Measurements from ENCODE around the gene GRAMD1C. TPM values are rescaled to one million over a fixed set of nuclear protein-coding genes. Genes with fewer than 3 reads are reported as not detected.

The GRAMD1C gene
- polyA plus RNA-seq, 1 of the 3 experiments (the other 2 are of a cell fraction) = 1.2 TPM

- no peaks in the 10 kb centered on the region for H3K36me3 ChIP-seq (replicated peaks in 1 of 2; ENCODE audit: control insufficient read depth in 1 of 2, insufficient read depth in 2 of 2, low read length in 1 of 2)
- no peaks in the 10 kb centered on the region for H3K9me3 ChIP-seq
- no peaks in the 10 kb centered on the region for H3K9me2 ChIP-seq
- H3K79me2 ChIP-seq (ENCODE audit: insufficient read depth) = no peaks in the 10 kb centered on the region
- no peak overlapping the region for H3K4me3 ChIP-seq (ENCODE audit: low read depth in 2 of 2, low read length in 1 of 2)
- no peak overlapping the region for H3K9ac ChIP-seq
- no peak overlapping the region for H3K27ac ChIP-seq (ENCODE audit: low read depth in 2 of 2, low read length in 1 of 2)
- 77% methylated on average over 1 of the region's 1 CpG for WGBS (ENCODE audit: low lambda C conversion rate)
- CTCF ChIA-PET = interaction anchor here (1.2 to 2.6 kb wide), 4 partner anchors 11 to 161 kb away, joined by 3 to 10 read pairs (median 5); no protein-coding TSS in a partner anchor
- H4K20me1 ChIP-seq (ENCODE audit: insufficient read depth) = no peaks in the 10 kb centered on the region
- no peak for DNase-seq
- H2AFZ ChIP-seq (ENCODE audit: low read depth) = peak overlapping the region; percentile 32; the same call in 1 of the 2 replicates
- TF ChIP-seq RXRA (IDR thresholded peaks at IDR 0.05; ENCODE audit: borderline replicate concordance, low read depth) = no peak
- TF ChIP-seq FOSL2 (IDR thresholded peaks at IDR 0.05; ENCODE audit: borderline replicate concordance, low read depth) = no peak
- no peak for TF ChIP-seq GABPA (IDR thresholded peaks at IDR 0.05; ENCODE audit: low read depth)
- TF ChIP-seq RFX5 (IDR thresholded peaks at IDR 0.05; ENCODE audit: low read length) = no peak
- TF ChIP-seq IRF3 (IDR thresholded peaks at IDR 0.05; ENCODE audit: low read depth, low read length) = no peak
- no peak for TF ChIP-seq FOXJ3 (CRISPR knock-in tag; IDR thresholded peaks at IDR 0.05)
- TF ChIP-seq EZH2phosphoT487 (IDR thresholded peaks at IDR 0.05; ENCODE audit: borderline replicate concordance, low read depth) = no peak
- TF ChIP-seq MAX (IDR thresholded peaks at IDR 0.05; ENCODE audit: low read depth) = no peak
- TF ChIP-seq MXI1 (IDR thresholded peaks at IDR 0.05; ENCODE audit: low read depth, low read length) = no peak
- TF ChIP-seq TCF12 (IDR thresholded peaks at IDR 0.05) = no peak
- no peak for TF ChIP-seq SMC3 (IDR thresholded peaks at IDR 0.05; ENCODE audit: low read depth, low read length)
- TF ChIP-seq EP300 (IDR thresholded peaks at IDR 0.05; ENCODE audit: borderline replicate concordance in 1 of 2, low read depth in 1 of 2, low read length in 1 of 2) = no peak
- no peaks in the 10 kb centered on the region for H3K27me3 ChIP-seq (ENCODE audit: insufficient read depth)
- H3K4me2 ChIP-seq = 0 out of 2 replicates have a peak overlapping the region, but pooled peaks have one; percentile 25
- H3F3A ChIP-seq (replicated peaks; ENCODE audit: insufficient read depth) = no peaks in the 10 kb centered on the region
- POLR2A ChIA-PET = no interaction called here
- H3K4me1 ChIP-seq (ENCODE audit: control insufficient read depth in 1 of 2, insufficient read depth in 2 of 2, low read depth in 1 of 2, low read length in 1 of 2) = no peaks in the 10 kb centered on the region
Observed at GRCh38 chr3:113897373-113897777, 58.8 kb downstream of the GRAMD1C start.

- Histone ChIP-seq H3K4me1 (ENCODE audit: control insufficient read depth in 1 of 2, insufficient read depth in 2 of 2, low read depth in 1 of 2, low read length in 1 of 2) (no peaks in the 10 kb centered on the region), H3K27me3 (ENCODE audit: insufficient read depth) (no peaks in the 10 kb centered on the region), H4K20me1 (ENCODE audit: insufficient read depth) (no peaks in the 10 kb centered on the region), H3K79me2 (ENCODE audit: insufficient read depth) (no peaks in the 10 kb centered on the region), H3K27ac (ENCODE audit: low read depth in 2 of 2, low read length in 1 of 2) (no peak overlapping the region), H3K4me3 (ENCODE audit: low read depth in 2 of 2, low read length in 1 of 2) (no peak overlapping the region), H3K9me2 (no peaks in the 10 kb centered on the region), H3K4me2 (no peak overlapping the region), H3K36me3 (replicated peaks in 1 of 2; ENCODE audit: control insufficient read depth in 1 of 2, insufficient read depth in 2 of 2, low read length in 1 of 2) (no peaks in the 10 kb centered on the region), H3K9ac (no peak overlapping the region), H3F3A (replicated peaks; ENCODE audit: insufficient read depth) (no peaks in the 10 kb centered on the region), H3K9me3 (no peaks in the 10 kb centered on the region), H2AFZ (ENCODE audit: low read depth) (no peak overlapping the region)
- CTCF ChIA-PET = interaction anchor here (2.5 kb wide), 1 partner anchor 15 kb away, joined by 8 read pairs; no protein-coding TSS in a partner anchor
- POLR2A ChIA-PET = no interaction called here
- 93% methylated on average over 2 of the region's 2 CpGs for WGBS (ENCODE audit: low lambda C conversion rate)
- TF ChIP-seq FOXM1 (IDR thresholded peaks at IDR 0.05; ENCODE audit: low read depth) (no peak), TCF12 (IDR thresholded peaks at IDR 0.05) (no peak), USF2 (IDR thresholded peaks at IDR 0.05; ENCODE audit: borderline replicate concordance, low read depth, low read length) (no peak), CTCF (IDR thresholded peaks at IDR 0.05) (no peak), TEAD4 (IDR thresholded peaks at IDR 0.05; ENCODE audit: borderline replicate concordance, insufficient read depth) (no peak), NRF1 (IDR thresholded peaks at IDR 0.05; ENCODE audit: low read depth, low read length) (no peak), IRF3 (IDR thresholded peaks at IDR 0.05; ENCODE audit: low read depth, low read length) (no peak), FOXJ3 (CRISPR knock-in tag; IDR thresholded peaks at IDR 0.05) (no peak), MEF2A (IDR thresholded peaks at IDR 0.05; ENCODE audit: borderline replicate concordance, low read depth) (no peak), RCOR1 (IDR thresholded peaks at IDR 0.05; ENCODE audit: low read length) (no peak), GABPA (IDR thresholded peaks at IDR 0.05; ENCODE audit: low read depth) (no peak)
- no peak for DNase-seq
Observed at GRCh38 chr3:113898892-113899291, 60.3 kb downstream of the GRAMD1C start.

Data from SK-N-SH (cell line).